PFSK-1 (cell line): ENCODE data around the gene MIX23.

ENCODE experiments used
- FOXP2 ChIP-seq: optimal IDR thresholded peaks from 2 replicates; pipeline ENCODE3; 2011; ENCODE audit warnings: borderline replicate concordance, control low read depth, inconsistent platforms; ENCODE audit not compliant: insufficient read depth; ENCODE audit errors: extremely low read length, extremely low read depth
- POLR2AphosphoS5 ChIP-seq: IDR thresholded peaks from 2 replicates; pipeline ENCODE4 v1.6.1; 2012; ENCODE audit warnings: low read depth, mild to moderate bottlenecking, control low read depth, low read length, moderate library complexity
- REST ChIP-seq, 2 experiments: IDR thresholded peaks; 2 replicates each; pipeline versions ENCODE4 v1.6.1 to v1.8.0; 2011 to 2012; ENCODE audit warnings: low read depth in 2 of 2, low read length in 2 of 2, control low read depth in 1 of 2, inconsistent platforms in 1 of 2, mild to moderate bottlenecking in 1 of 2, moderate library complexity in 1 of 2; ENCODE audit not compliant: insufficient read depth in 1 of 2
- SIN3A ChIP-seq: IDR thresholded peaks from 2 replicates; pipeline ENCODE4 v1.6.1; 2012; ENCODE audit warnings: mild to moderate bottlenecking, low read length, moderate library complexity, borderline replicate concordance; ENCODE audit not compliant: insufficient read depth
- TAF1 ChIP-seq: IDR thresholded peaks from 2 replicates; pipeline ENCODE4 v1.6.1; 2012; ENCODE audit warnings: low read length, control low read depth, borderline replicate concordance; ENCODE audit not compliant: insufficient read depth

The MIX23 gene

DNA sequence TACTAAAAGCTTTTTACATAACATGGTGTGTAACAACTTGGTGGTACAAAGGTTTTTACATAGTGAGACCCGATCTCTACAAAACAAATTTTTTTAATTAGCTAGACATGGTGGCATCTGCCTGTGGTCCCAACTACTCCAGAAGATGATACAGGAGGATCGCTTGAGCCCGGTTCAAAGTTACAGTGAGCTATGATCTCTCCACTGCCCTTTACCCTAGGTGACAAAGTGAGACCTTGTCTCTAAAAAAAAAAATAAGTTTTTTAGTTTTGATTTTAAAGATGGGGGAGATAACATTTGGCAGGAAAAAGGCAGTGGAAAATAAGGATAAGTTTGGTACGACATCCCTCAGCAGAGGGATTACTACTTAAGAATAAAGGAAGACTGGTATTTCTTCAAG, 6.9 kb upstream of the MIX23 start:
- TF ChIP-seq FOXP2 = no peak
- no peak for TF ChIP-seq REST (IDR thresholded peaks at IDR 0.05; ENCODE audit: insufficient read depth in 1 of 2, low read depth in 2 of 2, low read length in 2 of 2)
- TF ChIP-seq SIN3A = no peak
- no peak for TF ChIP-seq TAF1
- no peak for TF ChIP-seq POLR2AphosphoS5

GRCh38 chr3:122389197-122389596, 6.2 kb upstream of the MIX23 start:
- no peak for TF ChIP-seq SIN3A
- no peak for TF ChIP-seq POLR2AphosphoS5
- no peak for TF ChIP-seq TAF1
- TF ChIP-seq REST (IDR thresholded peaks at IDR 0.05; ENCODE audit: insufficient read depth in 1 of 2, low read depth in 2 of 2, low read length in 2 of 2) = no peak
- TF ChIP-seq FOXP2 = no peak

DNA sequence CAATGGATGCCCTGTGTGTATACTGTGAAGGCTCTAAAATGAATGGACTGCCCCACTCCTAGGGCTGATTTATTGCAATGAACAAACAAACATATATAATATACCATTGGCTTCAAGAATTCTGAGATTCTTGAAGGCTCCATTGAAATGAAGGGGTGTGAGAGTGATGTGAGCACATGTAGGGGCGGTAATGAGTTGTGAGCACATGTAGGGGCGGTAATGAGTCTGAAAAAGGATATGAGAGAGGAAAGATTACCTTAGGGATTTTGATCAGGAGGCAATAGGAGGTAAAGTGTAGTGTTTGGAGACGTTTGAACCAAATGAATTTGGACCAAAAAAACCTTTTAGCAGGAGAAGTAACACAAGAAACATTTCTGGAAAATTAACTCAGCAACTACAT, 4.7 kb upstream of the MIX23 start:
- TF ChIP-seq FOXP2 (no peak), TAF1 (no peak), REST (IDR thresholded peaks at IDR 0.05; ENCODE audit: insufficient read depth in 1 of 2, low read depth in 2 of 2, low read length in 2 of 2) (no peak), POLR2AphosphoS5 (no peak), SIN3A (no peak)

DNA sequence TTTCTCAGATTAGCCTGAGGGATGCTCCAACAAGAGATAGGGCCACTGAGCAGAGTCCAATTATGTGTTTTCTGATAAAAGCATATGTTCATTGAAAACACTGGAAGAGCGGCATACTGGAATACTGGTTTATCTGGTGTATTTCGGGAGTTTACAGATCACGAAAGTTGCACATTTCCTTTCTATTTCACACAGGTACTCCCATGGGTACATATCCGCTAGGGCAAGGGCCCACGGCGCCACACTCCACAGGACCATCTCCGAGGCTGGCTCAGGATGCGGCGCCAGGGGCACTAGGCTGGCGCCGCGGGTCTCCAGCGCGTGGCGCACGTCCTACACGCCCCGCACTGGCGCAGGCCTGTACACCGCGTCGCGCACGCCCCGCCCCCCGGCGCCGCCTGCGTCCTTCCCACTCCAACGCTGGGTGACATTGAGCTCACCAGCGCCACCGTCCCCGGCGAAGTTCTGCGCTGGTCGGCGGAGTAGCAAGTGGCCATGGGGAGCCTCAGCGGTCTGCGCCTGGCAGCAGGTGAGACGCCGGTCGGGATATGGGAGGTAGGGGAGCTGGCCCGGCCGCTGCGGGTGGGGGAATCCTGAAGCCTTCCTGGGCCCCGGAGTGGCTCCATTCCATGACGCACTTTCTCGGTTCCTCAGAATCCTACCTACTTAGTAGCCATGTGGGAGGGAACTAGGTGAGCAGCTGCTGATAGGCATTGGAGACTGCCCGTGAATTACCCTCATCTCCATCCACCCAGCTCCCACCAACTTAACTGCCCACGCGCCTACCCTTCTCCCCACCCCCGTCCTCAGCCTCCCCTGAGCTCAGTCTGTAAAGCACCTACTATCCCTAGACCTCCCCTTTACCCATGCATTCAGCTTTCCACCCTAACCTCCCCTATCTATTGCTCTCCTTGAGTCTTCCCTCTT, 1.0 kb upstream of the MIX23 start, which contains the start of gene FAM162A:
Gene FAM162A, plus strand, starts transcription at position 412 of the 927 bp plus-strand sequence. Its CDS starts 84 bp downstream, at position 496.
- TF ChIP-seq SIN3A = no peak
- 0 out of 4 replicates have a peak, but pooled peaks have one; percentile 3 to 13 for TF ChIP-seq REST (IDR thresholded peaks at IDR 0.05; ENCODE audit: insufficient read depth in 1 of 2, low read depth in 2 of 2, low read length in 2 of 2)
- TF ChIP-seq TAF1 = peak; percentile 69; the same call in 1 of the 2 replicates
- TF ChIP-seq POLR2AphosphoS5 = peak; percentile 82
- peak; percentile 96 for TF ChIP-seq FOXP2
